A549 (cell line): ENCODE results near the gene KHDRBS2.

Experiments
- CTCF ChIP-seq: fragments of >200 bp; sonication (Bioruptor Twin); formaldehyde crosslinking; IDR thresholded peaks from 3 replicates; pipeline ENCODE4 v1.5.1; 2016
- RAD21 ChIP-seq, 2 experiments: fragments of >200 bp in 1 of 2; sonication (Bioruptor Twin) in 1 of 2; formaldehyde crosslinking in 1 of 2; IDR thresholded peaks in 1 of 2; conservative IDR thresholded peaks in 1 of 2; 2 replicates in 1 of 2; 3 replicates in 1 of 2; pipeline ENCODE4 v1.6.1; 2012 to 2018; ENCODE audit warnings: inconsistent platforms in 1 of 2
- ZFP36 ChIP-seq: fragments of 450-650 bp; IDR thresholded peaks from 2 replicates; pipeline ENCODE4 v1.6.1; 2014; ENCODE audit warnings: borderline replicate concordance; ENCODE audit not compliant: partially characterized antibody

GRCh38 chr6:62150048-62150663 is 135.9 kb downstream of the KHDRBS2 start:
- TF ChIP-seq ZFP36 (no peak), CTCF (peak; percentile 37; the same call in 2 of the 3 replicates), RAD21 (conservative IDR thresholded peaks at IDR 0.05 in 1 of 2, IDR thresholded peaks at IDR 0.05 in 1 of 2) (peak; percentile 23 to 32; a peak in 3 of 5 replicates)
